Common myeloid progenitor, CD34-positive (primary cell): Measurements from ENCODE around the gene COL15A1.
A peak's percentile ranks its signal among the peaks of the same experiment; 100 is the strongest.

ENCODE experiments used
- CTCF ChIA-PET: fragments of 350-600 bp; sonication (Branson Sonifier 250); formaldehyde crosslinking; loops from one replicate; lab custom pipeline; 2021; ENCODE audit warnings: antibody characterized with exemption; lab: Charles Lee
- POLR2A ChIA-PET: fragments of 350-600 bp; sonication (Branson Sonifier 250); formaldehyde crosslinking; loops from one replicate; lab custom pipeline; 2021; ENCODE audit warnings: antibody characterized with exemption; lab: Charles Lee
- DNase-seq, 3 donors: peaks; one replicate each; pipeline versions ENCODE4 v3.0.0 to v3.0.0-alpha.2; 2013
- H3K27ac ChIP-seq, 2 experiments: 1 replicate in 1 of 2; 2 replicates in 1 of 2; pipeline ENCODE4 v1.7.0; 2013; ENCODE audit warnings: inconsistent platforms in 2 of 2, low read length in 2 of 2, mild to moderate bottlenecking in 2 of 2, low read depth in 1 of 2, moderate library complexity in 1 of 2; ENCODE audit not compliant: severe bottlenecking in 2 of 2, insufficient read depth in 1 of 2, poor library complexity in 1 of 2
- H3K27me3 ChIP-seq, 5 experiments: replicated peaks in 2 of 5; 1 replicate in 3 of 5; 2 replicates in 2 of 5; pipeline versions ENCODE4 v1.6.1 to v1.7.0; 2013; ENCODE audit warnings: low read length in 4 of 5, mild to moderate bottlenecking in 2 of 5, moderate library complexity in 2 of 5, inconsistent platforms in 1 of 5; ENCODE audit not compliant: insufficient read depth in 5 of 5, control insufficient read depth in 4 of 5
- H3K36me3 ChIP-seq, 4 experiments: 1 replicate in 2 of 4; 2 replicates in 2 of 4; pipeline versions ENCODE4 v1.6.1 to v1.7.0; 2013; ENCODE audit warnings: low read length in 3 of 4, control low read depth in 1 of 4, mild to moderate bottlenecking in 1 of 4; ENCODE audit not compliant: control insufficient read depth in 4 of 4, insufficient read depth in 4 of 4
- H3K4me1 ChIP-seq, 4 experiments: 1 replicate in 3 of 4; 2 replicates in 1 of 4; pipeline versions ENCODE4 v1.6.1 to v1.7.1; 2013; ENCODE audit warnings: low read length in 3 of 4, mild to moderate bottlenecking in 3 of 4, control low read depth in 1 of 4, inconsistent platforms in 1 of 4, moderate library complexity in 1 of 4; ENCODE audit not compliant: control insufficient read depth in 4 of 4, insufficient read depth in 4 of 4; ENCODE audit errors: control extremely low read depth in 1 of 4
- H3K4me3 ChIP-seq, 7 experiments: 1 replicate in 4 of 7; 2 replicates in 3 of 7; pipeline versions ENCODE4 v1.5.1 to v1.7.0; 2013; ENCODE audit warnings: mild to moderate bottlenecking in 7 of 7, low read length in 6 of 7, moderate library complexity in 6 of 7, inconsistent platforms in 2 of 7, low read depth in 2 of 7, control low read depth in 1 of 7; ENCODE audit not compliant: insufficient read depth in 4 of 7, control insufficient read depth in 1 of 7; ENCODE audit errors: extremely low read depth in 1 of 7
- H3K9me3 ChIP-seq, 5 experiments: 1 replicate in 4 of 5; 2 replicates in 1 of 5; pipeline versions ENCODE4 v1.6.1 to v1.7.1; 2013; ENCODE audit warnings: low read length in 4 of 5, mild to moderate bottlenecking in 2 of 5, inconsistent platforms in 1 of 5, low read depth in 1 of 5, moderate library complexity in 1 of 5; ENCODE audit not compliant: control insufficient read depth in 4 of 5, insufficient read depth in 2 of 5; ENCODE audit errors: control extremely low read depth in 1 of 5
- WGBS: methylation state at CpG from one replicate; pipeline ENCODE4 v1.1.5; 2013; ENCODE audit not compliant: insufficient coverage; 5-methylcytosine and 5-hydroxymethylcytosine counted together

The COL15A1 gene

DNA sequence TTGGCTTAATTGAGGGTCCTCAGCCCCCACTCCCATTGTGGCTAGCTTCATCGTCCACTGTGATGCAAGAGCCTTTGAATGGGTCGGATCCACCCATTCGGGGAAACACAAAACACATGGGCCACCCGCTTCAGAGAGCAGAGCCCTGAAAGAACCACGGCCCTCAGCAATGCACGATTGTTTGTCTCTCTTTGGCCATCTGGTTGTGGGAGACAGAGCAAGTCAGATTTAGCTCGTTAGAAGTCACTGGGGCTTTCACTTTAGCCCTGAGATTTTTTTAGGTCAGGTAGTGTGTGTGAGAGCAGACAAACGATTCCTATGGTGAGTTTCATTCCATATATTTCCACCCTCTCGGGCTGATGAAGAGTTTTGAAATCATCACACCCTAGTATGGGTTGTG, 12.9 kb upstream of the COL15A1 start:
- H3K27me3 ChIP-seq = peaks cover 0 to 5% (median 0%) of the 10 kb centered on the region in 5 experiments
- H3K4me1 ChIP-seq = no peaks in the 10 kb centered on the region
- POLR2A ChIA-PET = no interaction called here
- DNase-seq = no peak
- 94% methylated on average over 7 of the region's 9 CpGs for WGBS
- no peaks in the 10 kb centered on the region for H3K36me3 ChIP-seq
- CTCF ChIA-PET = no interaction called here
- H3K27ac ChIP-seq = no peak overlapping the region
- no peak overlapping the region for H3K4me3 ChIP-seq
- no peaks in the 10 kb centered on the region for H3K9me3 ChIP-seq

DNA sequence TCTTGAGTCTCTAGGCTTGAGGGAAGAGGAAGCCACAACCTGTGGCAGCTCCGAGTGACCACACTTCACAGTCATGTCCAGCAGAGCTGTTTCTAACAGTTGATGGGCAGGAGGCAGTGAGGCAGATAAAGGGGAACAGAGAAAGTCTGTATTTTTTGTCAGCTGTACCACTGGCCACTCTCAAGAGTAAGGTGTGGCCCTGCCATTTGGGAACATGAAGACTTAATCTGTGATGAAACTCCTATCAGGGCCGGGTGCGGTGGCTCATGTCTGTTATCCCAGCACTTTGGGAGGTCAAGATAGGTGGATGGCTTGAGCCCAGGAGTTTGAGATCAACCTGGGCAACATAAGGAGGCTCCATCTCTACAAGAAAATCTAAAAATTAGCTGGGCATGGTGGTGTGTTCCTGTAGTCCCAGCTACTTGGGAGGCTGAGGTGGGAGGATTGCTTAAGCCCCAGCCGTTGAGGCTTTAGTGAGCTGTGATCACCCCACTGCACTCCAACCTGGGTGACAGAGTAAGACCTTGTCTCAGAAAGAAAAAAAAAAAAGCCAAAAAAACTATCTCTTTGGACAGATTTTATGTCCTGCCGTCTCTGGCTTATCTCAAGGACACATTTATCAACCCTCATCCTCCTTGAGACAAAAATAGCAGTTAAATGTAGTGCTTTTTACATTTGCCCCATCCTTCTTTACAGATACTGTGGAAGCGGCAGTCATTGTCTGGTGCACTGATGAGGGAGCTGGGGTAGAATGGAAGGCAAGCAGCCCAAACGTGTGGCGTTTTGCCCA, 11.9 kb upstream of the COL15A1 start:
- WGBS = 88% methylated on average over 5 of the region's 8 CpGs
- ChIA-PET POLR2A (no interaction called here), CTCF (interaction anchor here (1.6 kb wide), 1 partner anchor 13 kb away, joined by 3 read pairs; no protein-coding TSS in a partner anchor)
- Histone ChIP-seq H3K27ac (no peak overlapping the region), H3K4me3 (no peak overlapping the region), H3K36me3 (no peaks in the 10 kb centered on the region), H3K4me1 (no peaks in the 10 kb centered on the region), H3K9me3 (no peaks in the 10 kb centered on the region), H3K27me3 (peaks cover 0 to 5% (median 1%) of the 10 kb centered on the region in 5 experiments)
- peak in 2 of 3 donors; percentile 13 to 31 for DNase-seq

DNA sequence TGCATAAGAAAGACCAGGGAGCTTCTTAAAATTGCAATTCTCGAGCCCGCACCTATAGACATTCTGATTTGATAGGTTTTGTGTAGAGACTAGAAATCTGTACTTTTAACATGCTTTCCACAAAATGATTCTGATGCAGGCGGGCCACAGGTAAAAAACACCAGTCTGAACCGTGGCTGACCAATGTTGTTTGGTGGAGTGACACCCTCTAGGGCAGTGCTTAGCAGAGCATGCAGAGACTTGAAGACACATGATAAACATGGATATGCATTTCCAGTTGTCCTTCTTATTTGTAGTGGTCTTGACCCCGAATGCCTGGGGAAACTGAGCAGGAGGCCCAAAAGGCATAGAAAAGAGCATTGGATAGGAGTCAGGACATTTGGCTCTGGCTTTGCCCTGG, 10.5 kb upstream of the COL15A1 start:
- Histone ChIP-seq H3K27ac (no peak overlapping the region), H3K27me3 (peaks cover 0 to 10% (median 3%) of the 10 kb centered on the region in 5 experiments), H3K36me3 (no peaks in the 10 kb centered on the region), H3K4me3 (no peak overlapping the region), H3K9me3 (no peaks in the 10 kb centered on the region), H3K4me1 (no peaks in the 10 kb centered on the region)
- no peak for DNase-seq
- 100% methylated on average over 5 of the region's 5 CpGs for WGBS
- ChIA-PET POLR2A (no interaction called here), CTCF (interaction anchor here (1.6 kb wide), 1 partner anchor 11 kb away, joined by 3 read pairs; no protein-coding TSS in a partner anchor)

DNA sequence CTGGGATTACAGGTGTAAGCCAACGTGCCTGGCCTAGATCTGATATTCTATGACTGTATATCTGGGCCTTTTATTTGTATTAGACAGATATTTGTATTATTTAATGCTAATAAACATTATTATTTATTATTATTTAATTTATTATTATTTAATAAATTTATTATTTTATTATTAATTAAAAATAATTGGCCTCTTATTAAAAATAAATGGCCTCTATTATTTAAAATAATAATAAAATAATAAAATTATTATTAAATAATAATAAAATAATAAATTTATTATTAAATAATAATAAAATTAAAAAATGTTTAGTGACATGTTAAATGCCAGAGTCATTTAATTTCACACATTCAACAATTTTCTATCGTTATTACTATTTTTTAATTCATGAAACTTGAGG, 9.8 kb upstream of the COL15A1 start:
- peaks cover 0 to 10% (median 5%) of the 10 kb centered on the region in 5 experiments for H3K27me3 ChIP-seq
- CTCF ChIA-PET = no interaction called here
- DNase-seq = no peak
- WGBS = no CpG with 5 or more reads among the region's 2 CpGs
- H3K9me3 ChIP-seq = no peaks in the 10 kb centered on the region
- POLR2A ChIA-PET = no interaction called here
- H3K4me3 ChIP-seq = no peak overlapping the region
- H3K27ac ChIP-seq = no peak overlapping the region
- no peaks in the 10 kb centered on the region for H3K36me3 ChIP-seq
- H3K4me1 ChIP-seq = no peaks in the 10 kb centered on the region

DNA sequence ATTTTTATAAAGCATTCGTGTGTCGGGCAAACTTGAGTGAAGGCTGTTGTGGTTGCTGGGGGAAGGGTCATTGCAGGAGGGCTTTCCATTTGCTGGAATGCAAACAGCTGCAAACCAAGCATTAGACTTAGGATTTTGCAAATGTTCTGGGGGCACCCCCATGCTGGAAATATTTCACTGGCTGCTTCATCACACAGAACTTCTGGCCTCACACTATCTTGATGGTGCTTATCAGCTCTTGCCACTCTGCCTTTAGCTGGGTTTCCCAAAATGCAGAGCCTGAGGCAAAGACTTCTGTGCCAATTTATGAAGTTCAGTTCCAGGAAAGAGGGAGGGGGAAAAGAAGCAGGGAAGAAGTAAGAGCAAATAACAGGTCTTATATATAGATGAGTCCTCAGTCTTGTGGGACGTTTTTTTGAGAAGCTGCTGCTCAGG, 8.6 kb upstream of the COL15A1 start:
- DNase-seq = no peak
- no peak overlapping the region for H3K27ac ChIP-seq
- POLR2A ChIA-PET = no interaction called here
- CTCF ChIA-PET = interaction anchor here (0.9 kb wide), 1 partner anchor 87 kb away, joined by 3 read pairs; no protein-coding TSS in a partner anchor
- no peaks in the 10 kb centered on the region for H3K36me3 ChIP-seq
- H3K4me1 ChIP-seq = no peaks in the 10 kb centered on the region
- 66% methylated on average over 3 of the region's 3 CpGs for WGBS
- H3K4me3 ChIP-seq = no peak overlapping the region
- H3K9me3 ChIP-seq = no peaks in the 10 kb centered on the region
- H3K27me3 ChIP-seq = peaks cover 0 to 14% (median 10%) of the 10 kb centered on the region in 5 experiments

DNA sequence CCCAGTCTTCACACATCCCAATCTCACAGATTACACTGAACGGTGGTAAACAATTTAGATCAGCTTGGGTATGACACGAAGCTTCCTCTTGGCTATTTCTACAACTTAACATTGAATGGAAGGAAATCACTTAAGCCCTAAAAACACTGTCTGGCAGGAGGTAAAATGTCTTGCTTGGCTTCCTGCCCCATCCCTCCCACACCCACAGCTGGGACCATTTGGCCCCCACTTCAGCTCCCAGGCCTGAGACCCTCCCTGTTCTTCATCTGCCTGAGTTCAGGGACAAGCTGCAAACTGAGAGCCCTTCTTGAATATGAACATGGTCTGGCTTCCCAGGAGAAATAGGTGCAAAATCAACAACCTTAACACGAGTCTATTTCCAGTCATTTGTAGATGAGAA, 3.4 kb upstream of the COL15A1 start:
- Histone ChIP-seq H3K27ac (no peak overlapping the region), H3K27me3 (peaks cover 17 to 61% (median 38%) of the 10 kb centered on the region in 5 experiments), H3K4me3 (no peak overlapping the region), H3K36me3 (no peaks in the 10 kb centered on the region), H3K4me1 (peaks cover 0 to 12% (median 11%) of the 10 kb centered on the region in 4 experiments), H3K9me3 (no peaks in the 10 kb centered on the region)
- CTCF ChIA-PET = interaction anchor here (1.0 to 1.3 kb wide), 2 partner anchors 25 to 33 kb away, joined by 3 read pairs; no protein-coding TSS in a partner anchor
- WGBS = 75% methylated on average over 2 of the region's 3 CpGs
- POLR2A ChIA-PET = no interaction called here
- no peak for DNase-seq

DNA sequence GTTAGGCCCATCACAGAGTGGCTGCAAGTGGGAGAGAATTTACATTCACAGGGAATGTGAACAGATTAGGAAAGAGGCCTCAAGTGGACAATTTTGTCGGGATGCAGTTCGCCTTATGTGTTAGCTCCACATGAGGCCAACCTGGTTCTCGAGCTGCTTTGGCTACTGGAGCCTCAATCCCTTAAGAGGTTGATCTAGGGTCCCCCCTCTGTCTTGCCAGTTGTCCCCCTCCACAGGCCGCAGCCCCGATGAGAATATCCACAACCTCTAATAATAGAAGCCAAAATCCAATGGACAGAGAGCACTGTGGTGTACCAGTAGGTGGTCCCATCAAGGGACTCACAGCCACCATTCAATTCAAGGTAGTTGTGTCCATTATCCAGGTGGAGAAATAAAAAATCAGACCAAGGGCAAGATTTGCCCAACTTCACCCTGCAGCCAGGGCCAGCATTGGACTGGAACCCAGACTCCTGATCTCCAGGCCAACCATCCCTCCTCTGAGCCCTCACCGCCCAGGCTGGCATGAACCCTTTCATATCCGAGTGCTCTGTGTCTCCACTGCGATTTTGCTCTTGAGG, 1.7 kb upstream of the COL15A1 start:
- H3K36me3 ChIP-seq = no peaks in the 10 kb centered on the region
- H3K9me3 ChIP-seq = no peaks in the 10 kb centered on the region
- H3K4me3 ChIP-seq = no peak overlapping the region
- H3K4me1 ChIP-seq = peaks cover 0 to 12% (median 11%) of the 10 kb centered on the region in 4 experiments
- peaks cover 24 to 76% (median 51%) of the 10 kb centered on the region in 5 experiments for H3K27me3 ChIP-seq
- no peak overlapping the region for H3K27ac ChIP-seq
- DNase-seq = no peak
- CTCF ChIA-PET = interaction anchor here (1.8 kb wide), 1 partner anchor 18 kb away, joined by 3 read pairs; no protein-coding TSS in a partner anchor
- POLR2A ChIA-PET = no interaction called here
- 96% methylated on average over 5 of the region's 8 CpGs for WGBS
